Kidney (tissue), 14 donors: Measurements from ENCODE around the gene CTSA. TPM values are rescaled to one million over a fixed set of nuclear protein-coding genes. Genes with fewer than 3 reads are reported as not detected.

ENCODE experiments used
- DNase-seq, 5 donors: peaks; one replicate each; pipeline ENCODE4 v3.0.0-alpha.2; 2013 to 2020
- FAIRE-seq: peaks from 2 replicates; lab custom pipeline; 2012; peaks lifted over from hg19 to GRCh38; lab: Jason Lieb, UNC
- H3K27ac ChIP-seq, 2 donors: one replicate each; pipeline ENCODE4 v1.7.0; 2013; ENCODE audit warnings: low read depth in 2 of 2, low read length in 2 of 2, inconsistent platforms in 1 of 2
- H3K27me3 ChIP-seq: one replicate; pipeline ENCODE4 v1.7.1; 2013; ENCODE audit warnings: low read length, inconsistent platforms; ENCODE audit not compliant: control insufficient read depth, insufficient read depth
- H3K36me3 ChIP-seq, 3 donors: one replicate each; pipeline versions ENCODE4 v1.7.0 to v1.7.1; 2013; ENCODE audit warnings: low read length in 3 of 3, control low read depth in 1 of 3, inconsistent platforms in 1 of 3; ENCODE audit not compliant: insufficient read depth in 3 of 3, control insufficient read depth in 2 of 3
- H3K4me1 ChIP-seq, 3 donors: one replicate each; pipeline versions ENCODE4 v1.7.0 to v1.7.1; 2013; ENCODE audit warnings: low read length in 3 of 3, inconsistent platforms in 1 of 3, low read depth in 1 of 3; ENCODE audit not compliant: control insufficient read depth in 2 of 3, insufficient read depth in 2 of 3
- H3K4me3 ChIP-seq, 3 donors: one replicate each; pipeline versions ENCODE4 v1.7.0 to v1.8.1; 2013; ENCODE audit warnings: low read length in 3 of 3, control low read depth in 1 of 3, inconsistent platforms in 1 of 3
- H3K9ac ChIP-seq, 3 donors: one replicate each; pipeline versions ENCODE4 v1.7.0 to v1.7.1; 2013; ENCODE audit warnings: low read length in 3 of 3, control low read depth in 1 of 3, inconsistent platforms in 1 of 3
- H3K9me3 ChIP-seq, 3 donors: one replicate each; pipeline versions ENCODE4 v1.7.0 to v1.7.1; 2013; ENCODE audit warnings: low read length in 3 of 3, control low read depth in 1 of 3, inconsistent platforms in 1 of 3; ENCODE audit not compliant: control insufficient read depth in 2 of 3, insufficient read depth in 1 of 3
- CTCF ChIP-seq: IDR thresholded peaks from 3 replicates; pipeline ENCODE4 v1.5.1; 2012; ENCODE audit warnings: mild to moderate bottlenecking, moderate library complexity, borderline replicate concordance; ENCODE audit not compliant: insufficient read depth; ENCODE audit errors: extremely low read depth
- intact Hi-C: fragments of 100-400 bp; cut with DNase I; formaldehyde crosslinking; loops from one replicate; pipeline ENCODE4 v1.11.1; 2022
- polyA plus RNA-seq: library from polyadenylated mRNA; stranded (reverse); fragments of 350-450 nt; fragmentation: Illumina TruSeq; extraction: RNeasy Lipid Tissue Mini Kit (QIAGEN cat#74804); gene quantifications from one replicate; pipeline ENCODE4 v1.2.3, GENCODE V29; 2014; ENCODE audit warnings: low read depth, low replicate concordance; ENCODE audit not compliant: insufficient read depth
- total RNA-seq: library from RNA; stranded (reverse); fragmentation: NEBNext Ultra II Directional; extraction: Animal tissue kit (Norgen Biotek cat#: 25700); gene quantifications from one replicate; pipeline ENCODE4 v1.2.1, GENCODE V29; 2021
- donor health status: control.
- donor health status: control.
- donor health status: control.
- donor health status: control.
- donor health status: control.
- donor health status: DM: yes; HTN: yes; CAD: no.
- donor health status: Normal renal cell carcinoma (clear cell type).

Gene CTSA
- total and polyA plus RNA-seq, 2 donors from 2014 or later = 180 to 408 TPM

GRCh38 chr20:45866454-45866853 is 24.7 kb upstream of the CTSA start:
- Histone ChIP-seq H3K4me3 (no peak overlapping the region), H3K4me1 (peaks cover 0 to under 1% (median 0%) of the 10 kb centered on the region in 3 donors), H3K36me3 (no peaks in the 10 kb centered on the region), H3K9ac (no peak overlapping the region), H3K27ac (no peak overlapping the region), H3K9me3 (no peaks in the 10 kb centered on the region), H3K27me3 (no peaks in the 10 kb centered on the region)
- intact Hi-C loops = no loop called here
- FAIRE-seq = no peak
- no peak for TF ChIP-seq CTCF
- DNase-seq = no peak

DNA sequence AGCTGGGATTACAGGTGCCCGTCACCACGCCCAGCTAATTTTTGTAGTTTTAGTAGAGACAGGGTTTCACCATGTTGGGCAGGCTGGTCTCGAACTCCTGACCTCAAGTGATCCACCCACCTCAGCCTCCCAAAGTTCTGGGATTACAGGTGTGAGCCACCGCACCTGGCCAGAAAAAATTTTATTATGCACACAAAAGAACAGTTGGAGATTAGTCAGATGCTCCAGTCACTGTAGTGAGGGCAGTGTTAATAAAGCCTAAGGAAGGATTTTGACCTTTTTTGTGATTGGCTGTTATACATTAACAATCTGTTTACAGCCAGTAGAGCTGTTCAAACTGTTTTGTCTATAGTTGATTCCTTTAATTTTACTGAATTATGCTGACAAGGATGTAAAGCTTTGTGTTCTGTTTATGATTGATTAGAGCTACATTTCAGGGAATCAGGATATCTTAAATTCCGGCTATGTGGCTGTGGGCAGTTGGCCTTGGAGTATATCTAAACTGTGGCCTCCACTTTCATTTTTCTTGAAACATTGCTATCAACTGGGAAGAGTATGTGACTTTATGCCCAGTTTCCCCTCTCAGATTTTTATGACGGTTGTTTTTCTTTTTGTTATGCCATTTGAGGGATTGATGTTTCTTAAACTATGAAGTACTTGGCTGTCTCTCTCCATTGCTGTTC is 23.9 kb upstream of the CTSA start:
- Histone ChIP-seq H3K9me3 (no peaks in the 10 kb centered on the region), H3K4me3 (no peak overlapping the region), H3K27me3 (no peaks in the 10 kb centered on the region), H3K27ac (no peak overlapping the region), H3K4me1 (no peaks in the 10 kb centered on the region), H3K9ac (no peak overlapping the region), H3K36me3 (no peaks in the 10 kb centered on the region)
- DNase-seq (no peak), FAIRE-seq (no peak)
- no peak for TF ChIP-seq CTCF
- intact Hi-C loops = no loop called here

DNA sequence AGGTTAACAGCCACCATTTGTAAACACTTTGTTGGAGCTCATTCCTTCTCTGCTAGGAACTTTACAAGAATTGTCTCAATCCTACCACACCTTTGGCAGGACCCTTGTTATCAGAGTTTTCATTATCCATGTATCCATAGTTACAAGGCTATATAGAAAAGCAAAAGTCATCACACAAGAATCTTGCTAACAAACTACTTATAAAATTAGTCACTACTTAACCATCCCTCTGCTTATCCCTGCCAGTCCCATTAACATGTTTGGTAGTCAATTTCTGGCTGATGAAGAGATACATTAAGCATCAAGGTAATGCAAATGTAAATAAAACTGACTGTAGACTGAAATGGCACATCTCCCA is 23.3 kb upstream of the CTSA start:
- H3K36me3 ChIP-seq = no peaks in the 10 kb centered on the region
- H3K4me3 ChIP-seq = no peak overlapping the region
- H3K27ac ChIP-seq = no peak overlapping the region
- FAIRE-seq = no peak
- intact Hi-C loops = no loop called here
- H3K4me1 ChIP-seq = no peaks in the 10 kb centered on the region
- no peaks in the 10 kb centered on the region for H3K27me3 ChIP-seq
- no peak for DNase-seq
- TF ChIP-seq CTCF = no peak
- H3K9me3 ChIP-seq = no peaks in the 10 kb centered on the region
- no peak overlapping the region for H3K9ac ChIP-seq

DNA sequence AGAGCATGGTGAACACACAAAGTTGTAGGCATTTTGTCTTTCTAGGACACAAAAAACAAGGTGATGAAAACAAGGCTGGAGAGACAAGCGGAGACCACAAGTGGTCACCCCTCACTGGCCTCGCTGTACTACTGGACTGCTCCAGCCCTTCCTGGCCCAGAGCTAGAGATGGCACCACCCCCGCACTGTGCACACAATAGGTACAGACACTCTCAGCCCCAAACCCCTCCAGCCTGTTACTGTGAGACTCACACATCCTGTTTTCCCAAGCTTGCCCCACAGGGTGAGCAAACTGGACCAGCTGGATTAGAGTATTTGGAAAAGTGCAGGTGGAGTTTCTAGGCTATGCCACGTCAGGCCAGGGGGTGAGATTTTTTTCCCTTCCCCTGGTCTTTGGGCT is 18.5 kb upstream of the CTSA start:
- FAIRE-seq (no peak), DNase-seq (peak in 1 of 5 donors; percentile 24)
- Histone ChIP-seq H3K36me3 (peaks cover 0 to 9% (median 3%) of the 10 kb centered on the region in 3 donors), H3K27ac (no peak overlapping the region), H3K27me3 (no peaks in the 10 kb centered on the region), H3K4me3 (no peak overlapping the region), H3K4me1 (no peaks in the 10 kb centered on the region), H3K9ac (no peak overlapping the region), H3K9me3 (no peaks in the 10 kb centered on the region)
- intact Hi-C loops = no loop called here
- TF ChIP-seq CTCF = no peak
